M059J (cell line): ENCODE data around the gene SEZ6. TPM values are rescaled to one million over a fixed set of nuclear protein-coding genes. Genes with fewer than 3 reads are reported as not detected.

ENCODE experiments used
- DNase-seq: peaks from one replicate; pipeline ENCODE4 v3.0.0-alpha.2; 2012; ENCODE audit warnings: low read depth
- total RNA-seq: library from RNA; depleted of rRNA; stranded (reverse); fragments of >200 nt; shearing (Covaris generic); gene quantifications from 2 replicates; pipeline ENCODE4 v1.2.3, GENCODE V29; 2014

SEZ6 gene
- total RNA-seq, 1 experiment from 2014 or later: not detected

GRCh38 chr17:29004081-29004692 is 1.6 kb downstream of the SEZ6 start:
- DNase-seq: peak; percentile 39

- DNase-seq: no peak
Measured at GRCh38 chr17:29003289-29003688, 2.5 kb downstream of the SEZ6 start.

- DNase-seq: no peak
Measured at GRCh38 chr17:29002811-29003210, 3.0 kb downstream of the SEZ6 start.

- no peak for DNase-seq
Measured at GRCh38 chr17:29000973-29001372, 4.9 kb downstream of the SEZ6 start.

- DNase-seq: no peak
Measured at GRCh38 chr17:28999206-28999605, 6.6 kb downstream of the SEZ6 start.

GRCh38 chr17:28997806-28998205 is 8.0 kb downstream of the SEZ6 start:
- no peak for DNase-seq

- no peak for DNase-seq
Measured at GRCh38 chr17:28996554-28997096, 9.2 kb downstream of the SEZ6 start.

- no peak for DNase-seq
Measured at GRCh38 chr17:28993645-28994426, 12.0 kb downstream of the SEZ6 start.

- peak; percentile 47 for DNase-seq
Measured at GRCh38 chr17:28992625-28993600, 12.9 kb downstream of the SEZ6 start.

- no peak for DNase-seq
Measured at GRCh38 chr17:28992185-28992584, 13.6 kb downstream of the SEZ6 start.

- DNase-seq: no peak
Measured at GRCh38 chr17:28991779-28992178, 14.1 kb downstream of the SEZ6 start.

GRCh38 chr17:28989028-28989427 is 16.8 kb downstream of the SEZ6 start:
- no peak for DNase-seq

- DNase-seq: no peak
Measured at GRCh38 chr17:28988475-28988874, 17.4 kb downstream of the SEZ6 start.

- no peak for DNase-seq
Measured at GRCh38 chr17:28986714-28987655, 18.8 kb downstream of the SEZ6 start.

- DNase-seq: no peak
Measured at GRCh38 chr17:28985950-28986713, 19.7 kb downstream of the SEZ6 start.

GRCh38 chr17:28983286-28984230 is 22.3 kb downstream of the SEZ6 start:
- no peak for DNase-seq

GRCh38 chr17:28982131-28982793 is 23.6 kb downstream of the SEZ6 start:
- peak; percentile 44 for DNase-seq

GRCh38 chr17:28978356-28978964 is 27.4 kb downstream of the SEZ6 start:
- no peak for DNase-seq
